HCT116 (cell line): ENCODE measurements around the gene C1QL4. TPM values are rescaled to one million over a fixed set of nuclear protein-coding genes. Genes with fewer than 3 reads are reported as not detected.

Experiments
- ATAC-seq: fragments of 200-7000 bp; cut with Tn5 transposase; 2 replicates; pipeline ENCODE4 v1.9.1; 2020; ENCODE audit warnings: mild to moderate bottlenecking, moderate library complexity
- BruUV-seq: library from RNA; stranded (reverse); fragments of 400-500 nt; replicated peaks from 2 replicates; lab custom pipeline; 2021; lab: Mats Ljungman, UMichigan
- CTCF ChIA-PET: fragments of 300-600 bp; sonication (Branson Sonifier 250); formaldehyde crosslinking; loops from one replicate; lab custom pipeline; 2021; ENCODE audit warnings: antibody characterized with exemption; lab: Charles Lee
- POLR2A ChIA-PET: fragments of 300-600, 350-600 bp; sonication (Branson Sonifier 250); formaldehyde crosslinking; loops from one replicate; lab custom pipeline; 2021; ENCODE audit warnings: antibody characterized with exemption; lab: Charles Lee
- RAD21 ChIA-PET, 2 experiments: fragments of 300-600 bp; sonication (Branson Sonifier 250); formaldehyde crosslinking; loops; one replicate each; lab custom pipeline; 2023; ENCODE audit warnings: low total read pairs in 2 of 2; ENCODE audit not compliant: uncharacterized antibody in 2 of 2, unreplicated experiment in 2 of 2, low non-redundant PET in 1 of 2; lab: Charles Lee
- DNase-seq: peaks from one replicate; pipeline ENCODE4 v3.0.0-alpha.2; 2010; ENCODE audit warnings: low read depth, low spot score
- H2AFZ ChIP-seq: fragments of 200-600 bp; shearing (Covaris generic), sonication (generic); 2 replicates; pipeline ENCODE4 v1.6.1; 2017; ENCODE audit warnings: low read depth, mixed run types, mixed read lengths, antibody characterized with exemption, low read length; ENCODE audit not compliant: poor library complexity, severe bottlenecking
- H3K27ac ChIP-seq: 2 replicates; pipeline ENCODE4 v1.5.1; 2012; ENCODE audit warnings: low read depth, low read length
- H3K27me3 ChIP-seq: fragments of 200-600 bp; sonication (generic); 2 replicates; pipeline ENCODE4 v1.6.1; 2016; ENCODE audit warnings: mixed run types, low read length, mixed read lengths; ENCODE audit not compliant: insufficient read depth
- H3K36me3 ChIP-seq, 2 experiments: fragments of 200-500 bp in 1 of 2; fragments of 200-600 bp in 1 of 2; sonication (Bioruptor generic) in 1 of 2; sonication (generic) in 1 of 2; 2 replicates each; pipeline versions ENCODE4 v1.5.1 to v1.6.1; 2014 to 2016; ENCODE audit warnings: low read length in 2 of 2, inconsistent platforms in 1 of 2, mixed read lengths in 1 of 2, mixed run types in 1 of 2; ENCODE audit not compliant: insufficient read depth in 2 of 2, control insufficient read depth in 1 of 2
- H3K4me1 ChIP-seq, 2 experiments: fragments of 200-600 bp in 1 of 2; sonication (generic) in 1 of 2; 2 replicates each; pipeline versions ENCODE4 v1.5.1 to v1.6.1; 2012 to 2017; ENCODE audit warnings: low read length in 2 of 2, inconsistent platforms in 1 of 2, mild to moderate bottlenecking in 1 of 2, mixed read lengths in 1 of 2, mixed run types in 1 of 2, moderate library complexity in 1 of 2; ENCODE audit not compliant: insufficient read depth in 2 of 2, control insufficient read depth in 1 of 2
- H3K4me2 ChIP-seq: fragments of 200-600 bp; sonication (generic); 2 replicates; pipeline ENCODE4 v1.6.1; 2017; ENCODE audit warnings: mixed run types, low read length, mixed read lengths
- H3K4me3 ChIP-seq, 2 experiments: fragments of 200-600 bp in 1 of 2; sonication (generic) in 1 of 2; replicated peaks in 1 of 2; 2 replicates each; pipeline ENCODE4 v1.5.1; 2011 to 2016; ENCODE audit warnings: low read length in 2 of 2, control low read depth in 1 of 2, low read depth in 1 of 2, mild to moderate bottlenecking in 1 of 2, mixed read lengths in 1 of 2, mixed run types in 1 of 2
- H3K79me2 ChIP-seq: fragments of 200-600 bp; sonication (generic); 2 replicates; pipeline ENCODE4 v1.6.1; 2017; ENCODE audit warnings: mild to moderate bottlenecking, mixed run types, low read length, moderate library complexity, mixed read lengths; ENCODE audit not compliant: insufficient read depth
- H3K9ac ChIP-seq: fragments of 200-600 bp; sonication (generic); 2 replicates; pipeline ENCODE4 v1.6.1; 2016; ENCODE audit warnings: low read length, mixed read lengths
- H3K9me2 ChIP-seq: fragments of 200-600 bp; sonication (generic), shearing (Covaris generic); 2 replicates; pipeline ENCODE4 v1.6.1; 2017; ENCODE audit warnings: mixed run types, mild to moderate bottlenecking, moderate library complexity; ENCODE audit not compliant: insufficient read depth
- H3K9me3 ChIP-seq, 2 experiments: fragments of 200-500 bp in 1 of 2; fragments of 200-600 bp in 1 of 2; sonication (Bioruptor generic) in 1 of 2; sonication (generic) in 1 of 2; 2 replicates each; pipeline ENCODE4 v1.6.1; 2014 to 2017; ENCODE audit warnings: low read length in 2 of 2, mixed read lengths in 2 of 2, inconsistent platforms in 1 of 2, low read depth in 1 of 2, mild to moderate bottlenecking in 1 of 2, mixed run types in 1 of 2, moderate library complexity in 1 of 2; ENCODE audit not compliant: control insufficient read depth in 1 of 2, insufficient read depth in 1 of 2
- H4K20me1 ChIP-seq: fragments of 200-600 bp; sonication (generic), shearing (Covaris generic); 2 replicates; pipeline ENCODE4 v1.6.1; 2017; ENCODE audit warnings: mixed run types, mild to moderate bottlenecking, moderate library complexity; ENCODE audit not compliant: insufficient read depth
- CBX3 ChIP-seq: IDR thresholded peaks from 2 replicates; pipeline ENCODE4 v1.6.1; 2012; ENCODE audit warnings: low read depth
- CEBPB ChIP-seq: IDR thresholded peaks from 2 replicates; pipeline ENCODE4 v1.6.1; 2012; ENCODE audit warnings: low read depth
- EGR1 ChIP-seq: IDR thresholded peaks from 2 replicates; pipeline ENCODE4 v1.6.1; 2012; ENCODE audit warnings: low read depth
- EZH2 ChIP-seq: fragments of 200-600 bp; sonication (generic); IDR thresholded peaks from 2 replicates; pipeline ENCODE4 v1.6.1; 2017; ENCODE audit warnings: antibody characterized with exemption, mixed run types
- EZH2phosphoT487 ChIP-seq: fragments of 200-600 bp; IDR thresholded peaks from 2 replicates; pipeline ENCODE4 v1.6.1; 2018; ENCODE audit warnings: antibody characterized with exemption, borderline replicate concordance
- FOSL1 ChIP-seq: IDR thresholded peaks from 2 replicates; pipeline ENCODE4 v1.6.1; 2012; ENCODE audit warnings: low read depth
- JUND ChIP-seq: IDR thresholded peaks from 2 replicates; pipeline ENCODE4 v1.6.1; 2012
- RAD21 ChIP-seq: IDR thresholded peaks from 2 replicates; pipeline ENCODE4 v1.6.1; 2012; ENCODE audit warnings: low read depth, mild to moderate bottlenecking
- SIN3A ChIP-seq: IDR thresholded peaks from 2 replicates; pipeline ENCODE4 v1.6.1; 2012; ENCODE audit warnings: low read depth
- SP1 ChIP-seq: IDR thresholded peaks from 2 replicates; pipeline ENCODE4 v1.6.1; 2012; ENCODE audit warnings: low read depth
- TCF7L2 ChIP-seq: IDR thresholded peaks from 2 replicates; pipeline ENCODE4 v1.7.0; 2011; ENCODE audit warnings: borderline replicate concordance, inconsistent platforms; ENCODE audit not compliant: insufficient read depth, insufficient read length; ENCODE audit errors: extremely low read depth
- YY1 ChIP-seq: IDR thresholded peaks from 2 replicates; pipeline ENCODE4 v1.6.1; 2011; ENCODE audit warnings: low read length, low read depth, moderate library complexity, mild to moderate bottlenecking; ENCODE audit not compliant: insufficient replicate concordance; ENCODE audit errors: extremely low read depth
- ZFX ChIP-seq: fragments of 450-650 bp; IDR thresholded peaks from 2 replicates; pipeline ENCODE4 v1.6.1; 2017
- ZNF274 ChIP-seq: fragments of 200-500 bp; sonication (Bioruptor generic); IDR thresholded peaks from 2 replicates; pipeline ENCODE4 v1.6.1; 2014; ENCODE audit warnings: mild to moderate bottlenecking, low read depth, low read length, inconsistent platforms
- intact Hi-C: fragments of 100-400 bp; cut with micrococcal nuclease; formaldehyde crosslinking; loops from 2 replicates; pipeline ENCODE4 v1.10.0; 2022
- total RNA-seq: library from RNA; stranded (reverse); gene quantifications from one replicate; pipeline ENCODE4 v1.2.1, GENCODE V29; 2021; ENCODE audit not compliant: unreplicated experiment
- TF ChIP-seq, protein P1 (sequence below), 3 experiments: fragments of 200-600 bp in 1 of 3; sonication (generic) in 1 of 3; IDR thresholded peaks in 2 of 3; conservative IDR thresholded peaks in 1 of 3; 2 replicates each; pipeline ENCODE4 v1.5.1; 2012 to 2017; ENCODE audit warnings: low read depth in 2 of 3, low read length in 2 of 3, antibody characterized with exemption in 1 of 3, borderline replicate concordance in 1 of 3, control low read depth in 1 of 3, mild to moderate bottlenecking in 1 of 3, mixed read lengths in 1 of 3, mixed run types in 1 of 3, moderate library complexity in 1 of 3; ENCODE audit not compliant: insufficient read depth in 1 of 3
- TF ChIP-seq, protein P2 (sequence below): IDR thresholded peaks from 2 replicates; pipeline ENCODE4 v1.6.1; 2012
- TF ChIP-seq, protein P3 (sequence below): IDR thresholded peaks from 2 replicates; pipeline ENCODE4 v1.6.1; 2011; ENCODE audit warnings: mild to moderate bottlenecking, low read length, moderate library complexity; ENCODE audit not compliant: insufficient replicate concordance; ENCODE audit errors: extremely low read depth
- TF ChIP-seq, protein P4 (sequence below): IDR thresholded peaks from 2 replicates; pipeline ENCODE4 v1.6.1; 2012; ENCODE audit warnings: low read depth

Gene C1QL4
- total RNA-seq, 1 experiment from 2014 or later, result 8.1 TPM

DNA sequence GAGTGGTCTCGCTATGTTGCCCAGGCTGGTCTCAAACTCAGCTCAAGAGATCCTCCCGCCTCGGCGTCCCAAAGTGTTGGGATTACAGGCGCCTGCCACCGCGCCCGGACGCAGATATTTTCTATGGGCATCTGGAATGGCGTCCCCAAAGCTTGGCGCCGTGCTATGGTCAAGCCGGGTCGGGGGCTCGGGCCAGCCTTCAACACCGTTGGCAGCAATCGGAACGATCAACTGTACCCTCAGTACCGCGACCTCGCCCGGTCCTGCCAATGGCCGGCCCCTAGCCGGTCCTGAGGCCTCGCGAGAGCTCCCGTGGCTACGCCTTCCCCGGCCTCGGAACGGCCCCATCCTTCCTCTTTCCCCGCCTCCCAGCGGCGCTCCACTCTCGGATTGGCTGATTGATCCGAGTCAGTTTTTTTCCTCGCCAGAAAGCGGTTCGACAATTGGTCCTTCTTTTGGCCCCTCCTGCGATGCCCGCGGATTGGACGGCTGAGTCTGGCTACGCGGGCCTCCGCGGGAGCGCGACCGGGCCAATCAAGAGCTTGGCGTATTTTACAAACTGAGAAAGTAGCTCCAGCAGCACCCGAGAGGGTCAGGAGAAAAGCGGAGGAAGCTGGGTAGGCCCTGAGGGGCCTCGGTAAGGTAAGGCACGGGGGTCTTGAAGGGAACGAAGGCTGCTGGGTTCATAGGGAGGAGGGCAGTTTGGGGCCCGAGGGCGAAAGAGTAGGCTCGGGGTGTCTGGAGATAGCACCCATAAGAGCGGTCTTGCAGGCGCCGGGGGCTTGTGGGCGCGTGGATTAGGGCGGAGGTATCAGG is 14.1 kb downstream of the C1QL4 start, which contains the start of gene TROAP:
TSS of gene TROAP (plus strand) at position 548 of the 816 bp plus-strand sequence. CDS start 354 bp downstream, outside the sequence.
- peaks cover 27% of the 10 kb centered on the region for H3K79me2 ChIP-seq
- peak within 1 kb of the TSS; percentile 93 for H3K4me2 ChIP-seq
- peak within 1 kb of the TSS; percentile 88 for H3K9ac ChIP-seq
- ChIA-PET POLR2A (interaction anchor here (0.6 to 2.0 kb wide), 12 partner anchors 9 to 418 kb away, joined by 3 to 22 read pairs (median 4); partner anchors contain the start of genes SPATS2 and TMBIM6), RAD21 (interaction anchor here (0.5 to 1.3 kb wide), 3 partner anchors 9 to 26 kb away, joined by 3 read pairs; no protein-coding TSS in a partner anchor), CTCF (interaction anchor here (0.9 to 3.4 kb wide), 11 partner anchors 9 to 315 kb away, joined by 3 to 45 read pairs (median 9); partner anchors contain the start of genes C1QL4, DNAJC22 and PRPF40B)
- no peaks in the 10 kb centered on the region for H3K9me2 ChIP-seq
- DNase-seq (peak; percentile 97), ATAC-seq (peak; percentile 96)
- H3K4me1 ChIP-seq, result peaks cover 8 to 14% of the 10 kb centered on the region in 2 experiments
- peak within 1 kb of the TSS; percentile 72 to 99 for H3K4me3 ChIP-seq
- intact Hi-C loops, result no loop called here
- H3K27me3 ChIP-seq, result no peaks in the 10 kb centered on the region
- H3K27ac ChIP-seq, result peak within 1 kb of the TSS; percentile 70
- peaks cover 14 to 23% of the 10 kb centered on the region in 2 experiments; a peak in 2 of 4 replicates for H3K36me3 ChIP-seq
- no TSS peak for BruUV-seq
- no peaks in the 10 kb centered on the region for H4K20me1 ChIP-seq
- peak within 1 kb of the TSS; percentile 80 for H2AFZ ChIP-seq
- H3K9me3 ChIP-seq, result no peaks in the 10 kb centered on the region
- TF ChIP-seq SIN3A (peak; percentile 97), FOSL1 (no peak), TCF7L2 (no peak), YY1 (peak; percentile 70), ZFX (peak; percentile 10; the same call in 1 of the 2 replicates), ZNF274 (no peak), EZH2phosphoT487 (no peak), EGR1 (no peak), EZH2 (no peak), SP1 (peak; percentile 94), JUND (no peak), CBX3 (no peak), CEBPB (no peak), RAD21 (no peak)
- TF ChIP-seq, protein P1, sequence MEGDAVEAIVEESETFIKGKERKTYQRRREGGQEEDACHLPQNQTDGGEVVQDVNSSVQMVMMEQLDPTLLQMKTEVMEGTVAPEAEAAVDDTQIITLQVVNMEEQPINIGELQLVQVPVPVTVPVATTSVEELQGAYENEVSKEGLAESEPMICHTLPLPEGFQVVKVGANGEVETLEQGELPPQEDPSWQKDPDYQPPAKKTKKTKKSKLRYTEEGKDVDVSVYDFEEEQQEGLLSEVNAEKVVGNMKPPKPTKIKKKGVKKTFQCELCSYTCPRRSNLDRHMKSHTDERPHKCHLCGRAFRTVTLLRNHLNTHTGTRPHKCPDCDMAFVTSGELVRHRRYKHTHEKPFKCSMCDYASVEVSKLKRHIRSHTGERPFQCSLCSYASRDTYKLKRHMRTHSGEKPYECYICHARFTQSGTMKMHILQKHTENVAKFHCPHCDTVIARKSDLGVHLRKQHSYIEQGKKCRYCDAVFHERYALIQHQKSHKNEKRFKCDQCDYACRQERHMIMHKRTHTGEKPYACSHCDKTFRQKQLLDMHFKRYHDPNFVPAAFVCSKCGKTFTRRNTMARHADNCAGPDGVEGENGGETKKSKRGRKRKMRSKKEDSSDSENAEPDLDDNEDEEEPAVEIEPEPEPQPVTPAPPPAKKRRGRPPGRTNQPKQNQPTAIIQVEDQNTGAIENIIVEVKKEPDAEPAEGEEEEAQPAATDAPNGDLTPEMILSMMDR (IDR thresholded peaks at IDR 0.05 in 2 of 3, conservative IDR thresholded peaks at IDR 0.05 in 1 of 3; ENCODE audit: borderline replicate concordance in 1 of 3, insufficient read depth in 1 of 3, low read depth in 2 of 3, low read length in 2 of 3), result no peak
- TF ChIP-seq, protein P2, sequence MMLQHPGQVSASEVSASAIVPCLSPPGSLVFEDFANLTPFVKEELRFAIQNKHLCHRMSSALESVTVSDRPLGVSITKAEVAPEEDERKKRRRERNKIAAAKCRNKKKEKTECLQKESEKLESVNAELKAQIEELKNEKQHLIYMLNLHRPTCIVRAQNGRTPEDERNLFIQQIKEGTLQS, result no peak
- TF ChIP-seq, protein P3, sequence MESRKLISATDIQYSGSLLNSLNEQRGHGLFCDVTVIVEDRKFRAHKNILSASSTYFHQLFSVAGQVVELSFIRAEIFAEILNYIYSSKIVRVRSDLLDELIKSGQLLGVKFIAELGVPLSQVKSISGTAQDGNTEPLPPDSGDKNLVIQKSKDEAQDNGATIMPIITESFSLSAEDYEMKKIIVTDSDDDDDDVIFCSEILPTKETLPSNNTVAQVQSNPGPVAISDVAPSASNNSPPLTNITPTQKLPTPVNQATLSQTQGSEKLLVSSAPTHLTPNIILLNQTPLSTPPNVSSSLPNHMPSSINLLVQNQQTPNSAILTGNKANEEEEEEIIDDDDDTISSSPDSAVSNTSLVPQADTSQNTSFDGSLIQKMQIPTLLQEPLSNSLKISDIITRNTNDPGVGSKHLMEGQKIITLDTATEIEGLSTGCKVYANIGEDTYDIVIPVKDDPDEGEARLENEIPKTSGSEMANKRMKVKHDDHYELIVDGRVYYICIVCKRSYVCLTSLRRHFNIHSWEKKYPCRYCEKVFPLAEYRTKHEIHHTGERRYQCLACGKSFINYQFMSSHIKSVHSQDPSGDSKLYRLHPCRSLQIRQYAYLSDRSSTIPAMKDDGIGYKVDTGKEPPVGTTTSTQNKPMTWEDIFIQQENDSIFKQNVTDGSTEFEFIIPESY, result peak; percentile 89
- TF ChIP-seq, protein P4, sequence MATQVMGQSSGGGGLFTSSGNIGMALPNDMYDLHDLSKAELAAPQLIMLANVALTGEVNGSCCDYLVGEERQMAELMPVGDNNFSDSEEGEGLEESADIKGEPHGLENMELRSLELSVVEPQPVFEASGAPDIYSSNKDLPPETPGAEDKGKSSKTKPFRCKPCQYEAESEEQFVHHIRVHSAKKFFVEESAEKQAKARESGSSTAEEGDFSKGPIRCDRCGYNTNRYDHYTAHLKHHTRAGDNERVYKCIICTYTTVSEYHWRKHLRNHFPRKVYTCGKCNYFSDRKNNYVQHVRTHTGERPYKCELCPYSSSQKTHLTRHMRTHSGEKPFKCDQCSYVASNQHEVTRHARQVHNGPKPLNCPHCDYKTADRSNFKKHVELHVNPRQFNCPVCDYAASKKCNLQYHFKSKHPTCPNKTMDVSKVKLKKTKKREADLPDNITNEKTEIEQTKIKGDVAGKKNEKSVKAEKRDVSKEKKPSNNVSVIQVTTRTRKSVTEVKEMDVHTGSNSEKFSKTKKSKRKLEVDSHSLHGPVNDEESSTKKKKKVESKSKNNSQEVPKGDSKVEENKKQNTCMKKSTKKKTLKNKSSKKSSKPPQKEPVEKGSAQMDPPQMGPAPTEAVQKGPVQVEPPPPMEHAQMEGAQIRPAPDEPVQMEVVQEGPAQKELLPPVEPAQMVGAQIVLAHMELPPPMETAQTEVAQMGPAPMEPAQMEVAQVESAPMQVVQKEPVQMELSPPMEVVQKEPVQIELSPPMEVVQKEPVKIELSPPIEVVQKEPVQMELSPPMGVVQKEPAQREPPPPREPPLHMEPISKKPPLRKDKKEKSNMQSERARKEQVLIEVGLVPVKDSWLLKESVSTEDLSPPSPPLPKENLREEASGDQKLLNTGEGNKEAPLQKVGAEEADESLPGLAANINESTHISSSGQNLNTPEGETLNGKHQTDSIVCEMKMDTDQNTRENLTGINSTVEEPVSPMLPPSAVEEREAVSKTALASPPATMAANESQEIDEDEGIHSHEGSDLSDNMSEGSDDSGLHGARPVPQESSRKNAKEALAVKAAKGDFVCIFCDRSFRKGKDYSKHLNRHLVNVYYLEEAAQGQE, result no peak
